NCI-H2029 treated with DMSO at 0.1 percent for 48 hours (cell line): ENCODE data around the gene WFDC2.

Experiments
- DNase-seq: peaks from one replicate; lab custom pipeline; 2025; lab: John Stamatoyannopoulos, UW

The WFDC2 gene

GRCh38 chr20:45469336-45470261 is at the start of gene WFDC2:
Gene WFDC2 (plus strand): TSS chr20:45469753. CDS start chr20:45469782, 29 bp downstream.
- no peak for DNase-seq

GRCh38 chr20:45420125-45420524 is 49.4 kb upstream of the WFDC2 start:
- no peak for DNase-seq

- no peak for DNase-seq
Observed at GRCh38 chr20:45423700-45424099, 45.9 kb upstream of the WFDC2 start.

GRCh38 chr20:45425561-45425960 is 44.0 kb upstream of the WFDC2 start:
- no peak for DNase-seq

- no peak for DNase-seq
Observed at GRCh38 chr20:45426320-45427016, 43.1 kb upstream of the WFDC2 start.

- DNase-seq, result peak; percentile 63
Observed at GRCh38 chr20:45427236-45428149, 42.1 kb upstream of the WFDC2 start.

GRCh38 chr20:45429618-45430017 is 39.9 kb upstream of the WFDC2 start:
- DNase-seq, result no peak

- DNase-seq, result no peak
Observed at GRCh38 chr20:45432294-45432693, 37.3 kb upstream of the WFDC2 start.

- no peak for DNase-seq
Observed at GRCh38 chr20:45433316-45433715, 36.2 kb upstream of the WFDC2 start.

- no peak for DNase-seq
Observed at GRCh38 chr20:45433976-45434375, 35.6 kb upstream of the WFDC2 start.

GRCh38 chr20:45436732-45437485 is 32.6 kb upstream of the WFDC2 start:
- DNase-seq, result peak; percentile 66

GRCh38 chr20:45440424-45440823 is 29.1 kb upstream of the WFDC2 start:
- DNase-seq, result no peak

- DNase-seq, result no peak
Observed at GRCh38 chr20:45440891-45441685, 28.5 kb upstream of the WFDC2 start.

GRCh38 chr20:45441746-45442145 is 27.8 kb upstream of the WFDC2 start:
- DNase-seq, result no peak

- no peak for DNase-seq
Observed at GRCh38 chr20:45444050-45444449, 25.5 kb upstream of the WFDC2 start.

- DNase-seq, result peak; percentile 7
Observed at GRCh38 chr20:45445805-45446562, 23.6 kb upstream of the WFDC2 start.

- DNase-seq, result peak; percentile 90
Observed at GRCh38 chr20:45448270-45448669, 21.3 kb upstream of the WFDC2 start.

GRCh38 chr20:45449528-45449927 is 20.0 kb upstream of the WFDC2 start:
- DNase-seq, result peak; percentile 27

GRCh38 chr20:45450097-45450818 is 19.3 kb upstream of the WFDC2 start:
- peak; percentile 12 for DNase-seq
